Esophagus muscularis mucosa (tissue), 4 donors: ENCODE measurements around the gene FNBP1.

ENCODE experiments used
- EP300 ChIP-seq: sonication (generic); formaldehyde crosslinking; IDR thresholded peaks from one replicate; pipeline ENCODE4 v1.6.1; 2017; ENCODE audit warnings: antibody characterized with exemption
- POLR2A ChIP-seq: fragments of 450-650 bp; IDR thresholded peaks from one replicate; pipeline ENCODE4 v1.6.1; 2017; ENCODE audit warnings: antibody characterized with exemption, moderate library complexity, mild to moderate bottlenecking, low read depth
- POLR2AphosphoS5 ChIP-seq, 2 donors: sonication (generic); formaldehyde crosslinking; IDR thresholded peaks; one replicate each; pipeline ENCODE4 v1.6.1; 2017; ENCODE audit warnings: antibody characterized with exemption in 2 of 2
- TF ChIP-seq, protein P1 (sequence below), 3 experiments: fragments of 200-600 bp in 2 of 3; fragments of 450-650 bp in 1 of 3; sonication (generic) in 2 of 3; IDR thresholded peaks; one replicate each; pipeline ENCODE4 v1.5.1; 2017 to 2019; ENCODE audit warnings: antibody characterized with exemption in 3 of 3, mild to moderate bottlenecking in 2 of 3, moderate library complexity in 1 of 3

DNA sequence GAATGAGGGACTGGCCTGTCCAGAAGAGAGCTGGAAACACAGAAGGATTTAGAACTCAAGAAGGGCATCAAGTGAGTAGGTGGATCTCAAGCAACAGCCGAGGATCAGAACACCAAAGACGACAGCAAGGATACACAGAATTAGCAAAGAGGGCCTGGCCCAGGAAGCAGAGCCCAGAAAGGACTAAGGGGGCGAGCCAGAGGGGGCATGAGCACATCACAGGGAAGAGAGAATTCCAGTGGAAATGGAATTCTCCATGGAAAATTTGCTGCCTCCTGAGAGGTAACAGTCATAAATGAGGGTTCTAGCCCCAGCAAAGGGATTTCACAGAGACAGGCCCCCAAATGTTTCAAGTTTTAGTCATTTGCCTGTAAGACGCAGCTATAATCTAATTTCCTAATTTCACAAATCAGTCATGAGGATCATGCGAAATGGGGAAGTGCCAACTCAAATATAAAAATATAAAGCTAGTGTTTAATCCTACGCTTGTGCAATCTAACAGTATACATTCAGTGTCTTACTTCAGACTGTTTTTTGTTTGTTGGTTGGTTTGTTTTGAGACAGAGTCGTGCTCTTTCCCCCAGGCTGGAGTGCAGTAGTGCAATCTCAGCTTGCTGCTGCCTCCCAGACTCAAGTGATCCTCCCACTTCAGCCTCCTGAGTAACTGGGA, 46.7 kb downstream of the FNBP1 start:
- TF ChIP-seq, protein P1, sequence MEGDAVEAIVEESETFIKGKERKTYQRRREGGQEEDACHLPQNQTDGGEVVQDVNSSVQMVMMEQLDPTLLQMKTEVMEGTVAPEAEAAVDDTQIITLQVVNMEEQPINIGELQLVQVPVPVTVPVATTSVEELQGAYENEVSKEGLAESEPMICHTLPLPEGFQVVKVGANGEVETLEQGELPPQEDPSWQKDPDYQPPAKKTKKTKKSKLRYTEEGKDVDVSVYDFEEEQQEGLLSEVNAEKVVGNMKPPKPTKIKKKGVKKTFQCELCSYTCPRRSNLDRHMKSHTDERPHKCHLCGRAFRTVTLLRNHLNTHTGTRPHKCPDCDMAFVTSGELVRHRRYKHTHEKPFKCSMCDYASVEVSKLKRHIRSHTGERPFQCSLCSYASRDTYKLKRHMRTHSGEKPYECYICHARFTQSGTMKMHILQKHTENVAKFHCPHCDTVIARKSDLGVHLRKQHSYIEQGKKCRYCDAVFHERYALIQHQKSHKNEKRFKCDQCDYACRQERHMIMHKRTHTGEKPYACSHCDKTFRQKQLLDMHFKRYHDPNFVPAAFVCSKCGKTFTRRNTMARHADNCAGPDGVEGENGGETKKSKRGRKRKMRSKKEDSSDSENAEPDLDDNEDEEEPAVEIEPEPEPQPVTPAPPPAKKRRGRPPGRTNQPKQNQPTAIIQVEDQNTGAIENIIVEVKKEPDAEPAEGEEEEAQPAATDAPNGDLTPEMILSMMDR (IDR thresholded peaks at IDR 0.05), result no peak
- TF ChIP-seq POLR2A, result no peak
- TF ChIP-seq POLR2AphosphoS5 (IDR thresholded peaks at IDR 0.05), result no peak
- no peak for TF ChIP-seq EP300
